ENCODE results near the gene SEZ6. TPM values are rescaled to one million over a fixed set of nuclear protein-coding genes. Genes with fewer than 3 reads are reported as not detected.

Gene SEZ6
- total RNA-seq, 2 donors from 2014 or later = 0.37 TPM; not detected in 1

- H3K4me3 ChIP-seq = no peak overlapping the region
- DNase-seq = no peak
- H3K27ac ChIP-seq = no peak overlapping the region
- peaks cover 26% of the 10 kb centered on the region for H3K27me3 ChIP-seq
- no peaks in the 10 kb centered on the region for H3K9me3 ChIP-seq
- no peak overlapping the region for H3K9ac ChIP-seq (ENCODE audit: low read depth in 2 of 2, low read length in 2 of 2)
- intact Hi-C loops (cut with DNase I) = no loop called here
- no peaks in the 10 kb centered on the region for H3K4me1 ChIP-seq
- TF ChIP-seq CTCF (IDR thresholded peaks at IDR 0.05) = no peak
- no peaks in the 10 kb centered on the region for H3K36me3 ChIP-seq
Measured at GRCh38 chr17:29000973-29001372, 4.9 kb downstream of the SEZ6 start.

- Histone ChIP-seq H3K9me3 (no peaks in the 10 kb centered on the region), H3K9ac (ENCODE audit: low read depth in 2 of 2, low read length in 2 of 2) (no peak overlapping the region), H3K27me3 (peaks cover 12% of the 10 kb centered on the region), H3K36me3 (no peaks in the 10 kb centered on the region), H3K4me1 (no peaks in the 10 kb centered on the region), H3K4me3 (no peak overlapping the region), H3K27ac (no peak overlapping the region)
- intact Hi-C loops (cut with DNase I) = no loop called here
- TF ChIP-seq CTCF (IDR thresholded peaks at IDR 0.05) = no peak
- no peak for DNase-seq
Measured at GRCh38 chr17:28999206-28999605, 6.6 kb downstream of the SEZ6 start.

GRCh38 chr17:28997806-28998205 lies 8.0 kb downstream of the SEZ6 start:
- Histone ChIP-seq H3K9ac (ENCODE audit: low read depth in 2 of 2, low read length in 2 of 2) (no peak overlapping the region), H3K9me3 (no peaks in the 10 kb centered on the region), H3K4me1 (no peaks in the 10 kb centered on the region), H3K27me3 (no peaks in the 10 kb centered on the region), H3K4me3 (no peak overlapping the region), H3K36me3 (no peaks in the 10 kb centered on the region), H3K27ac (no peak overlapping the region)
- DNase-seq = no peak
- TF ChIP-seq CTCF (IDR thresholded peaks at IDR 0.05) = no peak
- intact Hi-C loops (cut with DNase I) = no loop called here

GRCh38 chr17:28996554-28997096 lies 9.2 kb downstream of the SEZ6 start:
- H3K27ac ChIP-seq = no peak overlapping the region
- no peak for DNase-seq
- H3K9me3 ChIP-seq = no peaks in the 10 kb centered on the region
- H3K36me3 ChIP-seq = no peaks in the 10 kb centered on the region
- no peaks in the 10 kb centered on the region for H3K4me1 ChIP-seq
- intact Hi-C loops (cut with DNase I) = no loop called here
- no peak for TF ChIP-seq CTCF (IDR thresholded peaks at IDR 0.05)
- no peak overlapping the region for H3K9ac ChIP-seq (ENCODE audit: low read depth in 2 of 2, low read length in 2 of 2)
- H3K4me3 ChIP-seq = no peak overlapping the region
- no peaks in the 10 kb centered on the region for H3K27me3 ChIP-seq

GRCh38 chr17:28993645-28994426 lies 12.0 kb downstream of the SEZ6 start:
- intact Hi-C loops (cut with DNase I) = no loop called here
- DNase-seq = no peak
- Histone ChIP-seq H3K4me1 (no peaks in the 10 kb centered on the region), H3K4me3 (no peak overlapping the region), H3K9ac (ENCODE audit: low read depth in 2 of 2, low read length in 2 of 2) (peak overlapping the region in 1 of 2 donors; percentile 12), H3K27ac (no peak overlapping the region), H3K27me3 (no peaks in the 10 kb centered on the region), H3K36me3 (no peaks in the 10 kb centered on the region), H3K9me3 (no peaks in the 10 kb centered on the region)
- no peak for TF ChIP-seq CTCF (IDR thresholded peaks at IDR 0.05)
